ENCODE results near the gene SMURF2. TPM values are rescaled to one million over a fixed set of nuclear protein-coding genes. Genes with fewer than 3 reads are reported as not detected.

The SMURF2 gene
- total RNA-seq, 4 donors from 2014 or later, result 30.5 to 52.7 (median 44.1) TPM

DNA sequence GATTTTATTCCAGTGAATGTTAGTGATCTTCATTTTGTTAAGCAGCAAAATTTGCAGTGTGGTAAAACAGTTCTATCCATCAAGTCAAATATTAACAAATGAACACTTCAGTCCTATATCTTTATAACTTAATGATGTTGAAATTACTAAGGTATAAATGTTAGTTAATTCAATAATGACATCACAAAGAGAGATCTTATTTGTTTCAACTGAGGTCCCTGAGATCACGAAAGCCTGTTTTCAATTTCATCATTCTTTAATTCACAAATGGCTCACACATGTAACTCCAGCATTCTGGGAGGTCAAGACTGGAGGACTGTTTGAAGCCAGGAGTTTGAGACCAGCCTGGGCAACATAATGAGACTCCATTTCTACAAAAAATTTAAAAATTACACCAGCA is 13.9 kb downstream of the SMURF2 start:
- intact Hi-C loops (cut with DNase I), result no loop called here

GRCh38 chr17:64647817-64648216 is 14.3 kb downstream of the SMURF2 start:
- no peaks in the 10 kb centered on the region for H3K36me3 ChIP-seq
- H3K27ac ChIP-seq (replicated peaks in 1 of 4), result no peak overlapping the region
- WGBS, result 82% methylated on average over 1 of the region's 1 CpG
- peaks cover 3 to 70% (median 54%) of the 10 kb centered on the region in 4 donors for H3K4me1 ChIP-seq
- no peak for DNase-seq (ENCODE audit: extremely low spot score)
- no peak for TF ChIP-seq POLR2AphosphoS5 (IDR thresholded peaks at IDR 0.05)
- TF ChIP-seq POLR2A (IDR thresholded peaks at IDR 0.05; ENCODE audit: low read depth), result no peak
- TF ChIP-seq EP300 (IDR thresholded peaks at IDR 0.05), result no peak
- no peak for TF ChIP-seq CTCF (IDR thresholded peaks at IDR 0.05)
- H3K27me3 ChIP-seq, result no peaks in the 10 kb centered on the region
- no peak overlapping the region for H3K4me3 ChIP-seq
- H3K9me3 ChIP-seq, result no peaks in the 10 kb centered on the region
- intact Hi-C loops (cut with DNase I), result no loop called here

More for the DNA sequence above, 13.9 kb downstream of the SMURF2 start:
- no peaks in the 10 kb centered on the region for H3K9me3 ChIP-seq
- H3K4me3 ChIP-seq, result no peak overlapping the region
- H3K4me1 ChIP-seq, result peaks cover 3 to 74% (median 57%) of the 10 kb centered on the region in 4 donors
- H3K27me3 ChIP-seq, result no peaks in the 10 kb centered on the region
- 79% methylated on average over 1 of the region's 1 CpG for WGBS
- no peaks in the 10 kb centered on the region for H3K36me3 ChIP-seq
- DNase-seq (ENCODE audit: extremely low spot score), result no peak
- no peak overlapping the region for H3K27ac ChIP-seq (replicated peaks in 1 of 4)
- no peak for TF ChIP-seq EP300 (IDR thresholded peaks at IDR 0.05)
- TF ChIP-seq POLR2A (IDR thresholded peaks at IDR 0.05; ENCODE audit: low read depth), result no peak

DNA sequence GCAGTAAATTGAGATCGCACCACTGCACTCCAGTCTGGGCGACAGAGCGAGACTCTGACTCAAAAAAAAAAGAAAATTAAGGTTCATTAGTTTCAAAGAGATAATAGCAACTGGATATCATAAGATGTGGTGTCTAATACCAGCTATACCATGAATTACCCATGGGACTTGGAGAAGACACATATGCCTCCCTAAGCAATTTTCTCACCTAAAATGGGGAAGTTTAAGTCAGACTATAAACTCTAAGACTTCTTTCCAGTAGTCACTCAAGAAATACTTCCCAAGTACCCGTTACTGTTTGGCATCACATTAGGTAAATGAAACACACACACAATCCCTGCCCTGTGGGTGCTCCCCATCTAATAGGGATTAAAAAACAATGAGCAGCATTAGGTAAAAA is 22.6 kb downstream of the SMURF2 start:
- TF ChIP-seq EP300 (IDR thresholded peaks at IDR 0.05), result no peak
- WGBS, result 91% methylated on average over 4 of the region's 4 CpGs
- H3K36me3 ChIP-seq, result peaks cover 0 to 7% (median 0%) of the 10 kb centered on the region in 4 donors
- H3K27me3 ChIP-seq, result no peaks in the 10 kb centered on the region
- intact Hi-C loops (cut with DNase I), result no loop called here
- H3K4me1 ChIP-seq, result peaks cover 5 to 59% (median 53%) of the 10 kb centered on the region in 4 donors
- no peaks in the 10 kb centered on the region for H3K9me3 ChIP-seq
- no peak overlapping the region for H3K4me3 ChIP-seq
- no peak overlapping the region for H3K27ac ChIP-seq (replicated peaks in 1 of 4)
- no peak for DNase-seq (ENCODE audit: extremely low spot score)

DNA sequence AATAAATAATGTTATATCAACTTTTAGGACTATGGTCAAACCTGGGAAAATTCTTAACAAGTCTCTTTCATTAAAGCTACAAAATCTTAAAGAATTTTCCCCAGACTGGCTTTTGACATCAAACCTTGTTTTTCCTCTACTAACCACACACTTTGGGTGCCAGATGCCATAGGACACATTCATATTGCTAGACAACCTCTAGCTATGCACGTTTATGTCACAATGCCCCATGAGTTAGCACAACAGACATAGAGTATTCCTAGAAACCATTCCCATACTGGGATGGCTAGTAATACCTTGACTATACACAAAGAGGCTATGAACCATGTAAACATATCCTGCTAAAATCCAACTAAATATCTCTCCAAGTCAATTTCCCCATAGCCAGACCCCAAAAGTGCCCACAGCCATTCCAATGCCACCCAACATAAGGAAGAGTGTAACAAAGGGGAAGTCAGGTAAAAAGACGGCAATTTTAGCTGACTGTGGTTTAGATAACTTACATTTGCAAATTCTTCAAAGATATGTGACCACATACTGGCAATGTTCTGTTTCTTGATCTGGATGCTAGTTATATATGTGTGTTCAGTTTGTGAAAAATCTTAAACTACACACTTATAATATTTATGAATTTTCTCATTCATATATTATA is 23.4 kb downstream of the SMURF2 start:
- Histone ChIP-seq H3K4me3 (no peak overlapping the region), H3K27ac (replicated peaks in 1 of 4) (no peak overlapping the region), H3K36me3 (peaks cover 0 to 7% (median 0%) of the 10 kb centered on the region in 4 donors), H3K4me1 (peaks cover 5 to 51% (median 47%) of the 10 kb centered on the region in 4 donors), H3K27me3 (no peaks in the 10 kb centered on the region), H3K9me3 (no peaks in the 10 kb centered on the region)
- 73% methylated on average over 2 of the region's 2 CpGs for WGBS
- DNase-seq (ENCODE audit: extremely low spot score), result no peak
- TF ChIP-seq POLR2AphosphoS5 (IDR thresholded peaks at IDR 0.05), result no peak
- no peak for TF ChIP-seq POLR2A (IDR thresholded peaks at IDR 0.05; ENCODE audit: low read depth)
- TF ChIP-seq CTCF (IDR thresholded peaks at IDR 0.05), result no peak
- TF ChIP-seq EP300 (IDR thresholded peaks at IDR 0.05), result no peak
- intact Hi-C loops (cut with DNase I), result no loop called here

- 46% methylated on average over 1 of the region's 1 CpG for WGBS
- Histone ChIP-seq H3K9me3 (no peaks in the 10 kb centered on the region), H3K4me3 (no peak overlapping the region), H3K27me3 (no peaks in the 10 kb centered on the region), H3K4me1 (peaks cover 2 to 55% (median 52%) of the 10 kb centered on the region in 4 donors), H3K27ac (replicated peaks in 1 of 4) (no peak overlapping the region), H3K36me3 (peaks cover 0 to 7% (median 0%) of the 10 kb centered on the region in 4 donors)
- no peak for DNase-seq (ENCODE audit: extremely low spot score)
- TF ChIP-seq POLR2A (IDR thresholded peaks at IDR 0.05; ENCODE audit: low read depth) (no peak), POLR2AphosphoS5 (IDR thresholded peaks at IDR 0.05) (no peak), EP300 (IDR thresholded peaks at IDR 0.05) (no peak), CTCF (IDR thresholded peaks at IDR 0.05) (no peak)
- intact Hi-C loops (cut with DNase I), result no loop called here
These were observed 26.3 kb downstream of the SMURF2 start for GRCh38 chr17:64635647-64636305.

Measured in esophagus muscularis mucosa (tissue), 4 donors.